A549 (cell line): ENCODE data around the gene CDYL2.

ENCODE experiments used
- CTCF ChIP-seq: fragments of >200 bp; sonication (Bioruptor Twin); formaldehyde crosslinking; IDR thresholded peaks from 3 replicates; pipeline ENCODE4 v1.5.1; 2016
- FOSL2 ChIP-seq, 2 experiments: fragments of 450-650 bp in 1 of 2; fragments of >200 bp in 1 of 2; sonication (Bioruptor Twin) in 1 of 2; formaldehyde crosslinking; IDR thresholded peaks; 2 replicates each; pipeline versions ENCODE4 v1.5.0 to v1.6.1; 2016 to 2020; ENCODE audit warnings: mild to moderate bottlenecking in 1 of 2, moderate library complexity in 1 of 2
- POLR2A ChIP-seq: IDR thresholded peaks from 2 replicates; pipeline ENCODE4 v1.6.1; 2012; ENCODE audit warnings: mild to moderate bottlenecking, low read length
- RAD21 ChIP-seq, 2 experiments: fragments of >200 bp in 1 of 2; sonication (Bioruptor Twin) in 1 of 2; formaldehyde crosslinking in 1 of 2; IDR thresholded peaks in 1 of 2; conservative IDR thresholded peaks in 1 of 2; 2 replicates in 1 of 2; 3 replicates in 1 of 2; pipeline ENCODE4 v1.6.1; 2012 to 2018; ENCODE audit warnings: inconsistent platforms in 1 of 2
- RFX5 ChIP-seq: fragments of 450-650 bp; IDR thresholded peaks from 2 replicates; pipeline ENCODE4 v1.7.1; 2014; ENCODE audit warnings: antibody characterized with exemption, mild to moderate bottlenecking, moderate library complexity
- SMC3 ChIP-seq: fragments of >200 bp; sonication (Bioruptor Twin); formaldehyde crosslinking; IDR thresholded peaks from 3 replicates; pipeline ENCODE4 v1.6.1; 2018; ENCODE audit warnings: inconsistent platforms

- no peak for TF ChIP-seq CTCF
- TF ChIP-seq RAD21 (conservative IDR thresholded peaks at IDR 0.05 in 1 of 2, IDR thresholded peaks at IDR 0.05 in 1 of 2): no peak
- no peak for TF ChIP-seq POLR2A
- no peak for TF ChIP-seq FOSL2 (IDR thresholded peaks at IDR 0.05)
- TF ChIP-seq FOSL2 (CRISPR knock-in tag; IDR thresholded peaks at IDR 0.05): no peak
- no peak for TF ChIP-seq SMC3
- no peak for TF ChIP-seq RFX5
These were observed 21.0 kb upstream of the CDYL2 start for GRCh38 chr16:80825365-80825758.
